HG03520 (cell line): Measurements from ENCODE around the gene RXFP4.
"Not testable (repeated sequence)": the region's sequence is repeated elsewhere in the genome, so short reads cannot be mapped to it uniquely, and the experiment has no call there.

Source experiments
- ATAC-seq: cut with Tn5 transposase; IDR thresholded peaks from one replicate; pipeline ENCODE4 v1.9.1; 2021; ENCODE audit warnings: mild to moderate bottlenecking, moderate library complexity; ENCODE audit not compliant: unreplicated experiment

Gene RXFP4, protein sequence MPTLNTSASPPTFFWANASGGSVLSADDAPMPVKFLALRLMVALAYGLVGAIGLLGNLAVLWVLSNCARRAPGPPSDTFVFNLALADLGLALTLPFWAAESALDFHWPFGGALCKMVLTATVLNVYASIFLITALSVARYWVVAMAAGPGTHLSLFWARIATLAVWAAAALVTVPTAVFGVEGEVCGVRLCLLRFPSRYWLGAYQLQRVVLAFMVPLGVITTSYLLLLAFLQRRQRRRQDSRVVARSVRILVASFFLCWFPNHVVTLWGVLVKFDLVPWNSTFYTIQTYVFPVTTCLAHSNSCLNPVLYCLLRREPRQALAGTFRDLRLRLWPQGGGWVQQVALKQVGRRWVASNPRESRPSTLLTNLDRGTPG

DNA sequence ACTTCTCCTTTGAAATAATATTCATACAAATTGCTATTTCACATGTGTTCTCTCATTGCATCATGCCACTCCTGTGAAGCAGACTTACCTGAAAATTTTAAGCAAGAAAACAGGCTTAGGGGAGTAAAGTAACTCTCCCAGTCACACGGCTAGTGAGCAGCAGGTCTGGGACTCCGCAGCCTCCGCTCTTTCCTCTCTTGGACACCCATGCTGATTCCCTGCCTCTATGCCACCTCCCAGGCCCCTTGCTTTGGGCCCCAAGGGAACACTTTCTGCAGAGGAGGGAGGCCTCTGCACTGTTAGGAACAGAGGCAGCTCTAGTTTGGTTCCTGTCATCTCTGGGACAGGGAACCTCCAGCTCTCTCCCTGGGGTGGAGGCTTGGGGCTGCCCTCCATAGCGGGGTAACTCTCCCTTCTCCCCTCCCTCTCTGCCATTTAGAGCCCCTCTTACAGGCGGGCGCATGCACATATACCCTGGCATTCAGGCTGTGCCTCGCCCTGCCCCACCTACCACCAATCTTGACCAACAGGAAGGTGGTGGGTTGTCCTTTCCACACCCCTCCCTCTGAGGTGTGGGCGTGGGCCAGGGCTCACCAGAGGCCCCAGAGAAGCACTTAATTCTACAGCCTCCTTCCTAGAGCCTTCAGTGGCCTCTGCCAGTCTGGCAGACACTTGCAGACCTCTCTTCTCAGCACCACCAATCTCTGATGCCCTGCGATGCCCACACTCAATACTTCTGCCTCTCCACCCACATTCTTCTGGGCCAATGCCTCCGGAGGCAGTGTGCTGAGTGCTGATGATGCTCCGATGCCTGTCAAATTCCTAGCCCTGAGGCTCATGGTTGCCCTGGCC lies at the start of gene RXFP4:
TSS of gene RXFP4 (plus strand) at position 646 of the 852 bp plus-strand sequence. CDS start at position 718, 72 bp downstream.
- ATAC-seq = no peak

GRCh38 chr1:155892796-155893195 lies 48.6 kb upstream of the RXFP4 start:
- no peak for ATAC-seq

- no peak for ATAC-seq
Measured at GRCh38 chr1:155893389-155894142, 47.9 kb upstream of the RXFP4 start.

- ATAC-seq = not testable (repeated sequence)
Measured at GRCh38 chr1:155895617-155896016, 45.8 kb upstream of the RXFP4 start.

DNA sequence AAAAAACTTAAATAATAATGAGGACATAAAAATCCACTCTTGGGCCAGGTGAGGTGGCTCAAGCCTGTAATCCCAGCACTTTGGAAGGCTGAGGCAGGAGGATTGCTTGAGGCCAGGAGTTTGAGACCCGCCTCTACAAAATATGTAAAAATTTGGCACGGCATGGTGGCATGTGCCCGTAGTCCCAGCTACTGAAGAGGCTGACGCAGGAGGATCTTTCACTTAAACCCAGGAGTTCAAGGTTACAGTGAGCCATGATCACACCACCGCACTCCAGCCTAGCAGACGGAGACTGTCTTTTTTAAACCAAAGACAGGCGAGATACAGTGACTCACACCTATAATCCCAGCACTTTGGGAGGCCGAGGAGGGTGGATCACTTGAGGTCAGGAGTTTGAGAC lies 45.0 kb upstream of the RXFP4 start:
- not testable (repeated sequence) for ATAC-seq

DNA sequence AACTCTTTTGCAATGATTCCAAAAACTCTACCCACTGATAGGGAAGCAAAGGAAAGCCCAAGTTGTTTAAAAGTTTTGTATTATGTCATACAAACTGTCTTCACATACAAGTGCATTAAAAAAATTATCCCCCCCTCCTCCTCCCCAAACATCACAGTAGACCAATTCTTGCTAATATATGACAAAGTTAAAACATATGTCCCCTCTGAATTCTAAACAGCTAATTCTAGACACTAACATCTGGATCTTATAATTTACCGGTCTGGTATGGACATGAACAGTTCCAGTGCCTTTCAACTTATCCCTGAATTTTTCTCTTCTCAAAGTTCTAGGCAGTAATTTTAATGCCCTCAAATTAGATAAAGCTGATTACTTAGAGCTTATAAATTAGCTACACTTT lies 43.7 kb upstream of the RXFP4 start:
- no peak for ATAC-seq

DNA sequence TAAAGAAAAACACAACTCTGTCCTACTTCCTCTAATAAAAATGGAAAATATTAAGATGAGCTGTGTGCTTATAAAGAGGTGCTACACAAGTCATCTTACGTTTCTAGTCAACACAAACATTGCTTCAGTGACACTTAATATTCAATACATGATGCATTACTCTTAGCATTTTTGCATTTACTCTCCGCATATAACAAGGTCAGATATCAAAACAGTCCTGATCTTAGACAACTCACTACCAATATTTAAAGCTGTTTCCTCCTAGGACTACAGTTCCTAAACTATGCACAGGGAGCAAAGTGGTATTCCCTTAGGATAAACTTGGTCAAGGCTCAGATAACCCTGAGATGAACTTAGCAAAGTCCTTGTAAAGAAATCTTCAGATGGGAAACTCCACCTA lies 42.5 kb upstream of the RXFP4 start:
- no peak for ATAC-seq

GRCh38 chr1:155899683-155900082 lies 41.8 kb upstream of the RXFP4 start:
- ATAC-seq = no peak

DNA sequence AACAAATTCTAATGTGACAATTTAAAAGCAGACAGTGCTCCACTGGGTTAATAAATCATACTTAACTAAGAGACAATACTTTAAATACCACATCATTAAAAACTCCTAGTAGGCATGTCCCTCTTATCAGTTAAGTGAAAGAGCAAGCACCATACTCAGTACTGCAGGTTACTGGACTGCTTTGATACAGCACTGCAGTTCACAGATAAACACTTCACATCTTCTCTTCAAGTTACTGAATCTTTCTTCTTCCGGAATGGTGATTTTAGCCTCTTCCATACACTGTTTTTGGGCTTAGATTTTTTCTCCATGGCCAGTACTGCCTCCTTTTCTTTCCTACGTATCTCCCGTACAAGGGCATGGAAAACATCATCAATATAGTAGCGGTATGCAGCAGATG lies 41.3 kb upstream of the RXFP4 start:
- no peak for ATAC-seq

GRCh38 chr1:155904261-155904660 lies 37.2 kb upstream of the RXFP4 start:
- no peak for ATAC-seq

DNA sequence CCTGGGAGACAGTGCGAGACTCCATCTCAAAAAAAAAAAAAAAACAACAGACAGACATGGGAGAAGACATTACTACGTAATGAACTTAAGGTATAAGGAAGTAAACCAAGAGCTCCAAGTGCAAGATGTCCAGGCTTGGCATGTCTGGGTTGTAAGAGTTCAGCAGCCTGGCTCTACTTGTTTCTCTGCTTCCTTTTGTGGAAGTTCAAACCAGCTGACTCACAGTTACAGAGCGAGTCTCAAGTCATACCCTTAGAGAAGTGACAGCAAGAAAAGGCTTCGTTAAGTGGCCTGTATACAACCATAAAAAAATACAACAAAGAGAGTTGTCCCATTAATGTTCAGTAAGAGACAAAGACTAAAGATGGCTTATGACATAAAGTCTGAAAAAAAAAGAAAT lies 31.5 kb upstream of the RXFP4 start:
- ATAC-seq = no peak

DNA sequence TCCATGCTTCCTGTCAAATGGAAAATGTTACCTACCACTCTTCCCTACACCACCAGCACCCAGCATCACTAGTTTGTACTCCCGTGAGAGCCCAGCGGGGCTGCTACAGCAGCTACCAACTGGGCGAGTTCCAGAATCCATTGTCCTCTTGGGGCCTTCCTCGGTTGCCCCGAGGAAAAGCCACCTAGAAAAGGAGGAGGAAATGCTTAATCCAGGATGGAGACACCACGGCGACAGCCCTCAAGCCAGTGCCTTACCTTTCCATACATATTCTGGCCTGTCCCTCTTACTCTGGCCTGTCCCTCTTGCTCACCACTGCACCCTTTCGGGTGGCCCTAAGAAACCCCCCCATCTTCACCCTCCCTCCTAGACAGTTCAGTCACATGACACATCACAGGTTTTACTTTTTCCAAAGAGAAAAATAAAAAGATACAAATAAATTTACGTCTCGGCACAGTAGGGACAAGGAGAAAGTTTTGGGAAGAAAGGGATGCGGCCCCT lies 30.8 kb upstream of the RXFP4 start:
- peak; percentile 22 for ATAC-seq

- peak; percentile 65 for ATAC-seq
Measured at GRCh38 chr1:155911156-155912055, 30.0 kb upstream of the RXFP4 start, which contains the start of gene RIT1. Gene RIT1, minus strand, starts transcription at chr1:155911349. Its CDS starts 588 bp downstream, at chr1:155910761.

DNA sequence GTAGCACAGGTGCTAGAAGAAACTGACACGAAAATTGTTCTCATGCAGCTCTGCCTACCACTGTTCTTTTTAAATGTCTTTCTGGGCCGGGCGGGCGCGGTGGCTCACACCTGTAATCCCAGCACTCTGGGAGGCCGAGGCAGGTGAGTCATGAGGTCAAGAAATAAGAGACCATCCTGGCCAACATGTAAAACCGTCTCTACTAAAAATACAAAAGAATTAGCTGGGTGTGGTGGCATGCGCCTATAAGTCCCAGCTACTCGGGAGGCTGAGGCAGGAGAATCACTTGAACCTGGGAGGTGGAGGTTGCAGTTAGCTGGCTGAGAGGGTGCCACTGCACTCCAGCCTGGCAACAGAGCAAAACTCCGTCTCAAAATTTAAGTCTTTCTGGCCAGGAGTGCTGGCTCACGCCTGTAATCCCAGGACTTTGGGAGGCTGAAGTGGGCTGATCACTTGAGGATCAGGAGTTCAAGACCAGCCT lies 29.3 kb upstream of the RXFP4 start:
- ATAC-seq = no peak

DNA sequence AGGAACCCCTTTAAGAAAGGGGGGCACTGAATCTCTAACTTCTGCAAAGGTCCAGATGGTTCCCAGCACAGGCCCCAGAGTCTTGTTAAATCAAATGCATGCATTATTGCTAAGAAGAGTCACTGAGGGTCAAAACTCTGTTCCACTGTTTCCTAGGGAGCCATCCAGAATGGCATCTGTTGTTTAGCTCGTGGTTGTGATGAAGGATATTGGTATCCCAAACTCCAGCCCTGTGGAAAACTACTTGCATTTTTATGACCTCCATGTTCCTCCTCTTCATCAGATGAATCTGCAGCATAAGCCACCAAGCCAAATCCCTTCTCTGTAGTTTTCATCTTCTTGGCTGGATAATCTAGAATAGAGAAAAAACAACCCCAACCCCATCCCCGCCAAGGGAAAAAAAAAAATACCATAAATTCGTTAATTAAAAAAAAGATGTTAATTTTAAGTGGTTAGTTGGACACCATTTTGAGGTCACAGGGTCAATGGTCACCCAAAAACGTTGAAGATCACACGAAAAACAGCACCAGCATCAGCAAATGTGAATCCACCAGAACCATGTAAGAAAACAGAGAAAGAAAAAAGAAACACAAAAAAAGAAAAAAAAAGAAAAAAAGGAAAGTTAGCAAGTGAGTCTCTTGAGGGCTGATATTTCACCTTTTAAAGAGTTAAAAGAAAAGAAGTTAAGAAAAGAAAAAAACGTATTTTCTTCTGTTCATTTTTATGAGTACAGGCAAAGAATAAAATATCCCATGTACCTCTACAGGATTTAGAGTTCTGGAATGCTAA lies 27.3 kb upstream of the RXFP4 start:
- no peak for ATAC-seq

- ATAC-seq = no peak
Measured at GRCh38 chr1:155918660-155919059, 22.8 kb upstream of the RXFP4 start.

- no peak for ATAC-seq
Measured at GRCh38 chr1:155919801-155920200, 21.6 kb upstream of the RXFP4 start.

- ATAC-seq = no peak
Measured at GRCh38 chr1:155920717-155921116, 20.7 kb upstream of the RXFP4 start.

GRCh38 chr1:155925506-155925905 lies 15.9 kb upstream of the RXFP4 start:
- no peak for ATAC-seq
